ENCODE data around the gene HLX.

HLX gene

DNA sequence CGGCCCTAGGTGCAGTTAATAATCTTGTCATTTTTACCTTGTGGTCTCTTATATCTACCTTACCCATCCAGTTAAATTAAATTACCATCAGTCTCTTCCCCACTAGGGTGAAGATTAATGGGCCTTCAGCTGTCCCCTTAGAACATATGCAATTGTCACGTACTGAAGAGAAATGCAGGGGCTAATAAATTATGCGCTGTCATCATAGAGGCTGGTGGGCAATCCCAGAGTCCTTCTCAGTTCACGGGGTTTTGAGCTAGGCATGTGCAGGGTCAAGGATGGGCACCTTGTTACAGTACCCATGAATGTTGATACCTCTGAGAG, 35.8 kb downstream of the HLX start:
- no peak overlapping the region for H3K4me3 ChIP-seq (ENCODE audit: low read depth, low read length)
- H3K27me3 ChIP-seq (replicated peaks) = no peaks in the 10 kb centered on the region
- H3K27ac ChIP-seq = no peak overlapping the region
- in situ Hi-C loops (cut with HindIII; ENCODE audit: low pct_ligation_motif_present, low sequenced_read_pairs) = no loop called here
- DNase-seq = no peak
- TF ChIP-seq CTCF (IDR thresholded peaks at IDR 0.05; ENCODE audit: low read depth, low read length, missing control alignments) = no peak
- no peaks in the 10 kb centered on the region for H3K36me3 ChIP-seq (replicated peaks)

GRCh38 chr1:220915954-220916353, 36.7 kb downstream of the HLX start:
- in situ Hi-C loops (cut with HindIII; ENCODE audit: low pct_ligation_motif_present, low sequenced_read_pairs) = no loop called here
- H3K4me3 ChIP-seq (ENCODE audit: low read depth, low read length) = no peak overlapping the region
- H3K27me3 ChIP-seq (replicated peaks) = no peaks in the 10 kb centered on the region
- no peak for DNase-seq
- no peaks in the 10 kb centered on the region for H3K36me3 ChIP-seq (replicated peaks)
- H3K27ac ChIP-seq = no peak overlapping the region
- no peak for TF ChIP-seq CTCF (IDR thresholded peaks at IDR 0.05; ENCODE audit: low read depth, low read length, missing control alignments)

- Histone ChIP-seq H3K27me3 (replicated peaks) (no peaks in the 10 kb centered on the region), H3K27ac (no peak overlapping the region), H3K4me3 (ENCODE audit: low read depth, low read length) (no peak overlapping the region), H3K36me3 (replicated peaks) (no peaks in the 10 kb centered on the region)
- TF ChIP-seq CTCF (IDR thresholded peaks at IDR 0.05; ENCODE audit: low read depth, low read length, missing control alignments) = no peak
- no peak for DNase-seq
- in situ Hi-C loops (cut with HindIII; ENCODE audit: low pct_ligation_motif_present, low sequenced_read_pairs) = no loop called here
Observed at GRCh38 chr1:220917101-220917500, 37.9 kb downstream of the HLX start.

DNA sequence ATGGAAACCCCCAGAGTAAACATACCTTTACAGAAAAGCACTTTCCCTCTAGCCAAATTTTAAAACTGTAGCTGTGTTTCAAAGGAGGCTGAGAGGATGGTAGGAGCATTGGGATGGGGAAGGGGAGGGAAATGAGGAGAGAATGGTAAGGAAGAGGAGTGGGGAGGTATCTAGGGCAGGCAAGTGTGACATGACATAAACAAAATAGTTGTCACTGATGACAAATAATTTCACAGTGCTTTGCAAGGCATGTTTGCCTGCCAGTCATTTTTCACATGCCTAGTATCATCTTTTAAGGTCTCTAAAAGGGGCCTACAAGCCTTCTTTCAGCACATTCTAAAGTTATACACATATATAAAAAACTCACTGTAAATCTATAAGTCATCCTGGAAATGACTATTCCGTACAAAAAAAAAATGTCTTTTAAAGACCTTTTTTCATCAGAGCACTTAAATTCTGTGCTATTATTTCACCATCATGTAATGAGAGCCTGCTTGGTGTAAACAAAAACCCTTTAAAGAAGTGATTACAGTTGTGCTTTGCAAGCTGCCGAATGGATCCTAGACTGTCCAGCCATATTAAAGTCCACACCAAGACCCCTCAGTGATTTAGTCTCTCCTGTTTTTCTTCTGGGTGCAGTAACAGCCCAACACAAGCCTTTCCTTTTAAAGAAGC, 38.4 kb downstream of the HLX start:
- Histone ChIP-seq H3K27me3 (replicated peaks) (no peaks in the 10 kb centered on the region), H3K36me3 (replicated peaks) (no peaks in the 10 kb centered on the region), H3K27ac (no peak overlapping the region), H3K4me3 (ENCODE audit: low read depth, low read length) (no peak overlapping the region)
- TF ChIP-seq CTCF (IDR thresholded peaks at IDR 0.05; ENCODE audit: low read depth, low read length, missing control alignments) = no peak
- DNase-seq = no peak
- in situ Hi-C loops (cut with HindIII; ENCODE audit: low pct_ligation_motif_present, low sequenced_read_pairs) = no loop called here

DNA sequence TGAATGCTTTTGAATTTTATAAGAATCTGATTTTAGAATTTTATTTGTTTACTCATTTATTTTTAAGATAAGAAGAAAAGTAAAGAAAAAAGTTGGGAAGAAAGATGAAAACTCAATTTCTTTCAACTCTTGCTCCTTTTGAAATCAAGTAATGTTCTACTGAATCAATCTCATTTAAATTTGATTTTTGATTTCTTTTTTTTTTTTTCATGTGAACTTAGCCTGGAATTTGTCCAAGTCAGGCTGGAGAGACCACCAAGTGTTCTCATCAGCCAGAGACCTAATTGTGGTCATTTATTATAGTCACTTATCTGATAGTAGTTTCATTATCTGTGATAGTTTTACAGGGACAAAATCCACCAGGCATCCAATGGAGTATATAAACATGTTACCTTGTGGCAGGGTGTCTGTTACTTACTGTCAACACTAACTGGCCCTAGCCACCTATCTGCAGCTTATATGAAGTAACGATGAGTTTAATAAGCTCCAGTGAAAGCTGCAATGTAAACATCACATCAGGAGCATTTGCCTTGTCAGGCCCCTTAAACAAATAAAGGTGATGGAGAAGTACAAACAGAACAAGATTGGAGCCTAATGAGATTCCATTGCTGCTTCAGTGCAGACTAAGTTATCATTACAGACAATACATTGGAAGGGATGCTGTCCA, 39.2 kb downstream of the HLX start:
- in situ Hi-C loops (cut with HindIII; ENCODE audit: low pct_ligation_motif_present, low sequenced_read_pairs) = no loop called here
- H3K4me3 ChIP-seq (ENCODE audit: low read depth, low read length) = no peak overlapping the region
- no peak overlapping the region for H3K27ac ChIP-seq
- no peaks in the 10 kb centered on the region for H3K36me3 ChIP-seq (replicated peaks)
- no peak for TF ChIP-seq CTCF (IDR thresholded peaks at IDR 0.05; ENCODE audit: low read depth, low read length, missing control alignments)
- no peaks in the 10 kb centered on the region for H3K27me3 ChIP-seq (replicated peaks)
- no peak for DNase-seq

- DNase-seq = no peak
- TF ChIP-seq CTCF (IDR thresholded peaks at IDR 0.05; ENCODE audit: low read depth, low read length, missing control alignments) = no peak
- in situ Hi-C loops (cut with HindIII; ENCODE audit: low pct_ligation_motif_present, low sequenced_read_pairs) = no loop called here
- Histone ChIP-seq H3K27me3 (replicated peaks) (no peaks in the 10 kb centered on the region), H3K27ac (no peak overlapping the region), H3K4me3 (ENCODE audit: low read depth, low read length) (no peak overlapping the region), H3K36me3 (replicated peaks) (no peaks in the 10 kb centered on the region)
Observed at GRCh38 chr1:220920967-220921366, 41.7 kb downstream of the HLX start.

Data from brain microvascular endothelial cell (primary cell).